H1 (cell line): ENCODE measurements around the gene MACC1. TPM values are rescaled to one million over a fixed set of nuclear protein-coding genes. Genes with fewer than 3 reads are reported as not detected.

Experiments used
- CTCF ChIA-PET: fragments of 300-600 bp; sonication (Branson Sonifier 250); formaldehyde crosslinking; loops from one replicate; lab custom pipeline; 2021; ENCODE audit not compliant: partially characterized antibody; lab: Charles Lee
- POLR2A ChIA-PET: fragments of 300-600 bp; sonication (Branson Sonifier 250); formaldehyde crosslinking; loops from one replicate; lab custom pipeline; 2021; ENCODE audit warnings: inconsistent platforms; ENCODE audit not compliant: partially characterized antibody; lab: Charles Lee
- DNase-seq, 2 experiments: peaks; one replicate each; pipeline versions ENCODE4 v3.0.0 to v3.0.0-alpha.2; 2010 to 2022; ENCODE audit warnings: low spot score in 2 of 2, low read depth in 1 of 2, mixed read lengths in 1 of 2
- FAIRE-seq: peaks from 2 replicates; lab custom pipeline; 2011; peaks lifted over from hg19 to GRCh38; lab: Jason Lieb, UNC
- H2AFZ ChIP-seq: 2 replicates; pipeline ENCODE4 v1.8.1; 2012; ENCODE audit warnings: low read length, inconsistent platforms
- H2AK5ac ChIP-seq: 2 replicates; pipeline ENCODE4 v1.6.1; 2013; ENCODE audit warnings: low read depth, low read length
- H2BK120ac ChIP-seq: replicated peaks from 2 replicates; pipeline ENCODE3; 2013; ENCODE audit warnings: low read depth, low read length, inconsistent platforms
- H2BK12ac ChIP-seq: 2 replicates; pipeline ENCODE4 v1.6.1; 2013; ENCODE audit warnings: low read depth, low read length
- H2BK15ac ChIP-seq: 2 replicates; pipeline ENCODE4 v1.6.1; 2013; ENCODE audit warnings: low read length
- H2BK20ac ChIP-seq: 2 replicates; pipeline ENCODE4 v1.6.1; 2013; ENCODE audit warnings: low read length
- H2BK5ac ChIP-seq: 2 replicates; pipeline ENCODE4 v1.6.1; 2013; ENCODE audit warnings: low read depth, low read length
- H3K14ac ChIP-seq: 2 replicates; pipeline ENCODE4 v1.6.1; 2013; ENCODE audit warnings: inconsistent platforms; ENCODE audit not compliant: insufficient read length
- H3K18ac ChIP-seq: 2 replicates; pipeline ENCODE4 v1.6.1; 2013; ENCODE audit warnings: low read length; ENCODE audit errors: extremely low read depth
- H3K23ac ChIP-seq: 2 replicates; pipeline ENCODE4 v1.6.1; 2013; ENCODE audit warnings: inconsistent platforms; ENCODE audit not compliant: insufficient read length
- H3K23me2 ChIP-seq: 2 replicates; pipeline ENCODE4 v1.6.1; 2013; ENCODE audit warnings: low read depth, low read length
- H3K27ac ChIP-seq: 2 replicates; pipeline ENCODE4 v1.6.1; 2011; ENCODE audit warnings: low read depth, low read length, inconsistent platforms
- H3K27me3 ChIP-seq, 4 experiments: replicated peaks in 1 of 4; 1 replicate in 1 of 4; 2 replicates in 3 of 4; pipeline versions ENCODE4 v1.6.1 to v1.8.1; 2011 to 2013; ENCODE audit warnings: low read length in 3 of 4, mild to moderate bottlenecking in 3 of 4, inconsistent platforms in 2 of 4, mixed read lengths in 2 of 4, moderate library complexity in 1 of 4; ENCODE audit not compliant: control insufficient read depth in 3 of 4, insufficient read depth in 3 of 4; ENCODE audit errors: extremely low read depth in 1 of 4
- H3K36me3 ChIP-seq, 4 experiments: 2 replicates each; pipeline versions ENCODE4 v1.6.1 to v1.8.1; 2011 to 2013; ENCODE audit warnings: mild to moderate bottlenecking in 4 of 4, low read length in 3 of 4, moderate library complexity in 2 of 4, control low read depth in 1 of 4, inconsistent platforms in 1 of 4; ENCODE audit not compliant: insufficient read depth in 4 of 4, control insufficient read depth in 2 of 4
- H3K4ac ChIP-seq: replicated peaks from 2 replicates; pipeline ENCODE3; 2013; ENCODE audit warnings: low read length, low read depth, mixed read lengths, inconsistent platforms; ENCODE audit not compliant: insufficient read length
- H3K4me1 ChIP-seq, 4 experiments: replicated peaks in 1 of 4; 1 replicate in 1 of 4; 2 replicates in 3 of 4; pipeline versions ENCODE4 v1.6.1 to v1.8.1; 2011 to 2013; ENCODE audit warnings: low read length in 3 of 4, inconsistent platforms in 2 of 4, mixed read lengths in 1 of 4; ENCODE audit not compliant: insufficient read depth in 4 of 4, control insufficient read depth in 3 of 4
- H3K4me2 ChIP-seq, 2 experiments: 2 replicates each; pipeline versions ENCODE4 v1.6.1 to v1.8.1; 2011 to 2013; ENCODE audit warnings: low read depth in 2 of 2, low read length in 2 of 2, control low read depth in 1 of 2, inconsistent platforms in 1 of 2, mild to moderate bottlenecking in 1 of 2; ENCODE audit not compliant: insufficient read depth in 1 of 2
- H3K4me3 ChIP-seq, 4 experiments: fragments of 200-600, 300-600 bp in 1 of 4; sonication (generic), shearing (Covaris generic), sonication (Bioruptor Twin) in 1 of 4; 2 replicates each; pipeline versions ENCODE4 v1.5.1 to v1.8.1; 2011 to 2016; ENCODE audit warnings: low read length in 4 of 4, low read depth in 3 of 4, control low read depth in 2 of 4, inconsistent platforms in 2 of 4, mild to moderate bottlenecking in 2 of 4, mixed read lengths in 1 of 4, moderate library complexity in 1 of 4; ENCODE audit not compliant: insufficient read depth in 2 of 4; ENCODE audit errors: extremely low read depth in 1 of 4
- H3K56ac ChIP-seq: replicated peaks from 2 replicates; pipeline ENCODE3; 2013; ENCODE audit warnings: low read depth, mild to moderate bottlenecking, mixed read lengths, low read length, inconsistent platforms; ENCODE audit not compliant: insufficient read length
- H3K79me1 ChIP-seq: 2 replicates; pipeline ENCODE4 v1.6.1; 2013; ENCODE audit warnings: low read depth, low read length, control low read depth
- H3K79me2 ChIP-seq, 2 experiments: 2 replicates each; pipeline versions ENCODE4 v1.6.1 to v1.8.1; 2012 to 2013; ENCODE audit warnings: low read length in 2 of 2, mild to moderate bottlenecking in 2 of 2, inconsistent platforms in 1 of 2; ENCODE audit not compliant: insufficient read depth in 2 of 2, control insufficient read depth in 1 of 2
- H3K9ac ChIP-seq, 4 experiments: replicated peaks in 1 of 4; 1 replicate in 1 of 4; 2 replicates in 3 of 4; pipeline versions ENCODE4 v1.6.1 to v1.8.1; 2011 to 2013; ENCODE audit warnings: low read depth in 3 of 4, low read length in 3 of 4, control low read depth in 2 of 4, mild to moderate bottlenecking in 2 of 4, moderate library complexity in 2 of 4, inconsistent platforms in 1 of 4; ENCODE audit errors: extremely low read depth in 1 of 4
- H3K9me3 ChIP-seq, 2 experiments: 2 replicates each; pipeline versions ENCODE4 v1.6.1 to v1.8.1; 2012 to 2013; ENCODE audit warnings: mild to moderate bottlenecking in 2 of 2, moderate library complexity in 2 of 2, control low read depth in 1 of 2, inconsistent platforms in 1 of 2, low read depth in 1 of 2, low read length in 1 of 2, mixed read lengths in 1 of 2; ENCODE audit not compliant: insufficient read depth in 2 of 2
- H4K20me1 ChIP-seq, 2 experiments: replicated peaks in 1 of 2; 2 replicates each; pipeline versions ENCODE3 to v1.8.1; 2011 to 2013; ENCODE audit warnings: inconsistent platforms in 2 of 2, low read length in 2 of 2, mild to moderate bottlenecking in 1 of 2; ENCODE audit not compliant: insufficient read depth in 2 of 2, control insufficient read depth in 1 of 2
- H4K5ac ChIP-seq: 2 replicates; pipeline ENCODE4 v1.6.1; 2013; ENCODE audit warnings: low read length, low read depth, mixed read lengths, inconsistent platforms; ENCODE audit not compliant: insufficient read length
- H4K8ac ChIP-seq: 2 replicates; pipeline ENCODE4 v1.8.0; 2013; ENCODE audit warnings: mild to moderate bottlenecking, moderate library complexity, low read length, inconsistent platforms; ENCODE audit not compliant: insufficient read depth; ENCODE audit errors: extremely low read depth
- H4K91ac ChIP-seq: replicated peaks from 2 replicates; pipeline ENCODE3; 2013; ENCODE audit warnings: low read length, mixed read lengths, inconsistent platforms; ENCODE audit not compliant: insufficient read length
- FOSL1 ChIP-seq: IDR thresholded peaks from 2 replicates; pipeline ENCODE4 v1.6.1; 2011; ENCODE audit warnings: mild to moderate bottlenecking, low read depth, low read length, moderate library complexity; ENCODE audit not compliant: insufficient read depth
- WGBS, 2 experiments: shearing (Covaris generic) in 1 of 2; methylation state at CpG; one replicate each; pipeline versions ENCODE4 v1.1.6 to v1.1.7; 2013 to 2015; ENCODE audit warnings: low lambda C conversion rate in 2 of 2, mixed read lengths in 2 of 2, inconsistent platforms in 1 of 2, low coverage in 1 of 2, missing lambda C conversion rate in 1 of 2; ENCODE audit not compliant: insufficient replicate concordance in 2 of 2, insufficient coverage in 1 of 2, insufficient read length in 1 of 2; ENCODE audit errors: extremely low coverage in 1 of 2, missing lambda C conversion rate in 1 of 2; 5-methylcytosine and 5-hydroxymethylcytosine counted together
- polyA plus RNA-seq, 7 experiments: library from polyadenylated mRNA; depleted of rRNA in 3 of 7; stranded (reverse) in 5 of 7; unstranded in 2 of 7; fragments of >200 nt in 5 of 7; fragments of 200-250 nt in 2 of 7; gene quantifications; 1 replicate in 5 of 7; 2 replicates in 1 of 7; 4 replicates in 1 of 7; pipeline versions ENCODE4 v1.2.1 to v1.2.3, GENCODE V29; 2011 to 2013; ENCODE audit warnings: missing spikeins in 2 of 7, mixed read lengths in 2 of 7
- total RNA-seq: library from RNA; stranded (reverse); fragmentation: NEBNext Ultra II Directional; extraction: Animal tissue kit (Norgen Biotek cat#: 25700); gene quantifications from 2 replicates; pipeline ENCODE4 v1.2.1, GENCODE V29; 2021

MACC1 gene
- total and polyA plus RNA-seq, 2 of the 8 experiments (the other 6 are each of a cell fraction or from before 2014, with no cell fraction given): 2.0 to 17.2 TPM

GRCh38 chr7:20151708-20152456 is 65.3 kb downstream of the MACC1 start:
- Histone ChIP-seq H4K8ac (no peak overlapping the region), H3K27me3 (no peaks in the 10 kb centered on the region), H4K91ac (no peak overlapping the region), H3K9me3 (no peaks in the 10 kb centered on the region), H2AFZ (no peak overlapping the region), H3K18ac (no peak overlapping the region), H4K5ac (no peak overlapping the region), H3K23me2 (no peaks in the 10 kb centered on the region), H2BK12ac (no peak overlapping the region), H2BK5ac (no peak overlapping the region), H3K79me2 (no peaks in the 10 kb centered on the region), H2AK5ac (no peak overlapping the region), H3K36me3 (peaks cover 0 to 5% (median 2%) of the 10 kb centered on the region in 4 experiments; a peak in 4 of 8 replicates), H3K4me2 (no peak overlapping the region), H2BK120ac (no peak overlapping the region), H3K4me3 (no peak overlapping the region), H4K20me1 (no peaks in the 10 kb centered on the region), H3K79me1 (no peaks in the 10 kb centered on the region), H2BK20ac (no peak overlapping the region), H3K9ac (no peak overlapping the region), H3K4ac (no peak overlapping the region), H3K14ac (no peak overlapping the region), H3K56ac (no peak overlapping the region), H2BK15ac (no peak overlapping the region), H3K23ac (no peak overlapping the region), H3K27ac (no peak overlapping the region), H3K4me1 (no peaks in the 10 kb centered on the region)
- no peak for FAIRE-seq
- WGBS, 2 experiments: 88% methylated on average over 4 of the region's 4 CpGs; no CpG with 5 or more reads in 1 of the 2 experiments
- no peak for TF ChIP-seq FOSL1
- no peak for DNase-seq
- ChIA-PET CTCF (interaction anchor here (0.6 to 1.8 kb wide), 5 partner anchors 21 to 387 kb away, joined by 3 to 6 read pairs (median 3); no protein-coding TSS in a partner anchor), POLR2A (no interaction called here)
